AG09309 (cell line): ENCODE measurements around the gene NPM3.

ENCODE experiments used
- DNase-seq: peaks from one replicate; pipeline ENCODE4 v3.0.0-alpha.2; 2010; ENCODE audit warnings: low read depth
- H3K4me3 ChIP-seq: 2 replicates; pipeline ENCODE4 v1.5.1; 2011; ENCODE audit warnings: mild to moderate bottlenecking, low read depth, low read length, moderate library complexity; ENCODE audit not compliant: control insufficient read depth
- CTCF ChIP-seq: IDR thresholded peaks from 2 replicates; pipeline ENCODE4 v1.5.1; 2011; ENCODE audit warnings: mild to moderate bottlenecking, low read depth, low read length, inconsistent platforms; ENCODE audit not compliant: insufficient read depth, control insufficient read depth; ENCODE audit errors: missing control alignments

NPM3 gene

GRCh38 chr10:101775273-101776160 lies 7.7 kb downstream of the NPM3 start, which contains the start of gene FGF8:
Gene FGF8, minus strand, starts transcription at chr10:101776114. Its CDS starts 214 bp downstream, at chr10:101775900.
- H3K4me3 ChIP-seq = no peak within 1 kb of the TSS
- DNase-seq = no peak
- no peak for TF ChIP-seq CTCF

GRCh38 chr10:101774589-101775272 lies 8.5 kb downstream of the NPM3 start:
- no peak overlapping the region for H3K4me3 ChIP-seq
- DNase-seq = no peak
- TF ChIP-seq CTCF = no peak

GRCh38 chr10:101773923-101774588 lies 9.2 kb downstream of the NPM3 start:
- DNase-seq = no peak
- TF ChIP-seq CTCF = no peak
- no peak overlapping the region for H3K4me3 ChIP-seq

GRCh38 chr10:101772895-101773761 lies 10.1 kb downstream of the NPM3 start:
- no peak for DNase-seq
- no peak overlapping the region for H3K4me3 ChIP-seq
- TF ChIP-seq CTCF = no peak

DNA sequence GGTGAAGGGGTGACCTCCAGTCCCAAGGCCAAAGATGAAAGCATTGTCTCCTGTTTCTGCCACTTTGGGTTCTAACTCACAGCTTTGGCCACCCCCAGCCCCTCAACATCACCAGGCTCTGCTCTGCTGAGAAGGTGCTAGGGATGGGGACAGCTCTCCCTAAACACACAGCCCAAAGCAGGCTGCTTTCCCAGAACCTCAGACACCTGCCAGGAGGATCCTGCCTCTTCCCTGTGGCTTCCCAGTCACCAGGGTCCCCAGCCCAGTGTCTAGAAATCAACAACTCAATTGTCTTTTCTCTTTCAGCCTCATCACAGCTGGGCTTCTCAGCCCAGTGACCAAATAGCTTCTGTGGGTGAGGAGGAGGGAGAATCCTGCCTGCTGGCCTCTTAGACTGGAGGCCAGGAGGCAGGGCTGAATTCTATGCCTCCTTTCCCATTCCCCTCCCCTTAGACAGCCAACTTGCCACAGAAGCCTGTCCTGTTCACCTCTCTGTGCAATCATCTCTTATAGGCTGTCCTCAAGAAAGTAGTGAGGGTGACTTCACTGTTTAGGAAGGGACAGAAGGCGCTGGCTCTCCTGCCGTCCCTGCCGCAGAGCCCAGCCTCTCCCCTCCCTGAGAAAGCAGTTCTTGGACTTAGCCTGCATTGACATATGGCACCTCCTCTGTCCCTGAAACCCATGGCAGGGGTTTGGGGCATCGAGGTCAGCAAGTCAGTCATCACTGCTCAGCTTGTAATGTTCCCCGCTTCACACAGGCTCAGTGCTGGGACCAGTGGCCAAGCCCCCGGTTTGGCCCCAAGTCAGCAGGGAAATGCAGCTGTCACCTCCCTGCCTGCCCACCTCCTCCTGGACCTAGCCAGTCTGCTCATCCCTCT lies 11.0 kb downstream of the NPM3 start:
- TF ChIP-seq CTCF = no peak
- no peak overlapping the region for H3K4me3 ChIP-seq
- no peak for DNase-seq
